Measurements from ENCODE around the gene MDFI. TPM values are rescaled to one million over a fixed set of nuclear protein-coding genes. Genes with fewer than 3 reads are reported as not detected.

The MDFI gene
- total RNA-seq, 1 experiment from 2014 or later, result 86.2 TPM

DNA sequence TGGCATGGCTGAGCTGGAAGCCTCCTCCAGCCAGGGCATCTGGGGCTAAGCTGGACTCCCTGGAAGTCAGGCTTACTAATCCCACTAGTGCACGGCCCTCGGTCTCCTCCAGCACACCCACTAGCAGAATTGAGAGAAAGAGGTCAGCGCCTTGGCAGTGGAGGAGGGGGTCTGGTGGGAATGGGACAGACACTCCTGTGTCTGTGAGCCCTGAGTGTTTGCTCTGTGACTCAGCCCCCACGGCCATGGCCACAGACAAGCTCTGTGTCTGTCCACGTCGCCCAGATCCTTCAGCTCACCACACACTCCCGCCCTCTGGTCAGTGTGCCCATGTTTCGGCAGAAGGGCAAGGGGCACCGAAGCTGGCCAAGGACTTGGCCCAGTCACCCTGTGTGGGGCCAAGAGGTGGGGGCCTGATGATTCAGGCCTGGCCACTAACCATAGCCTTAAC is 8.8 kb downstream of the MDFI start (continued):
- TF ChIP-seq, protein P1, sequence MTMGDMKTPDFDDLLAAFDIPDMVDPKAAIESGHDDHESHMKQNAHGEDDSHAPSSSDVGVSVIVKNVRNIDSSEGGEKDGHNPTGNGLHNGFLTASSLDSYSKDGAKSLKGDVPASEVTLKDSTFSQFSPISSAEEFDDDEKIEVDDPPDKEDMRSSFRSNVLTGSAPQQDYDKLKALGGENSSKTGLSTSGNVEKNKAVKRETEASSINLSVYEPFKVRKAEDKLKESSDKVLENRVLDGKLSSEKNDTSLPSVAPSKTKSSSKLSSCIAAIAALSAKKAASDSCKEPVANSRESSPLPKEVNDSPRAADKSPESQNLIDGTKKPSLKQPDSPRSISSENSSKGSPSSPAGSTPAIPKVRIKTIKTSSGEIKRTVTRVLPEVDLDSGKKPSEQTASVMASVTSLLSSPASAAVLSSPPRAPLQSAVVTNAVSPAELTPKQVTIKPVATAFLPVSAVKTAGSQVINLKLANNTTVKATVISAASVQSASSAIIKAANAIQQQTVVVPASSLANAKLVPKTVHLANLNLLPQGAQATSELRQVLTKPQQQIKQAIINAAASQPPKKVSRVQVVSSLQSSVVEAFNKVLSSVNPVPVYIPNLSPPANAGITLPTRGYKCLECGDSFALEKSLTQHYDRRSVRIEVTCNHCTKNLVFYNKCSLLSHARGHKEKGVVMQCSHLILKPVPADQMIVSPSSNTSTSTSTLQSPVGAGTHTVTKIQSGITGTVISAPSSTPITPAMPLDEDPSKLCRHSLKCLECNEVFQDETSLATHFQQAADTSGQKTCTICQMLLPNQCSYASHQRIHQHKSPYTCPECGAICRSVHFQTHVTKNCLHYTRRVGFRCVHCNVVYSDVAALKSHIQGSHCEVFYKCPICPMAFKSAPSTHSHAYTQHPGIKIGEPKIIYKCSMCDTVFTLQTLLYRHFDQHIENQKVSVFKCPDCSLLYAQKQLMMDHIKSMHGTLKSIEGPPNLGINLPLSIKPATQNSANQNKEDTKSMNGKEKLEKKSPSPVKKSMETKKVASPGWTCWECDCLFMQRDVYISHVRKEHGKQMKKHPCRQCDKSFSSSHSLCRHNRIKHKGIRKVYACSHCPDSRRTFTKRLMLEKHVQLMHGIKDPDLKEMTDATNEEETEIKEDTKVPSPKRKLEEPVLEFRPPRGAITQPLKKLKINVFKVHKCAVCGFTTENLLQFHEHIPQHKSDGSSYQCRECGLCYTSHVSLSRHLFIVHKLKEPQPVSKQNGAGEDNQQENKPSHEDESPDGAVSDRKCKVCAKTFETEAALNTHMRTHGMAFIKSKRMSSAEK (CRISPR knock-in tag; IDR thresholded peaks at IDR 0.05; ENCODE audit: borderline replicate concordance), result no peak
- no peak for TF ChIP-seq ZNF281 (CRISPR knock-in tag; IDR thresholded peaks at IDR 0.05)

GRCh38 chr6:41648070-41648585 is 9.9 kb downstream of the MDFI start:
- Mint-ChIP-seq H3K36me3 (peaks cover 42% of the 10 kb centered on the region), H3K27ac (no peak overlapping the region), H3K27me3 (ENCODE audit: low read depth) (no peaks in the 10 kb centered on the region), H3K4me3 (no peak overlapping the region), H3K9me3 (no peaks in the 10 kb centered on the region), H3K4me1 (peaks cover 31% of the 10 kb centered on the region)
- CTCF ChIA-PET, result interaction anchor here (0.6 to 0.7 kb wide), 3 partner anchors 34 to 54 kb away, joined by 3 to 4 read pairs (median 3); no protein-coding TSS in a partner anchor
- DNase-seq (ENCODE audit: low spot score) (no peak), ATAC-seq (no peak)
- POLR2A ChIA-PET, result interaction anchor here (0.6 kb wide), 1 partner anchor 10 kb away, joined by 8 read pairs; no protein-coding TSS in a partner anchor
- TF ChIP-seq HMGA2 (CRISPR knock-in tag; IDR thresholded peaks at IDR 0.05), result no peak
- TF ChIP-seq ELF4 (CRISPR knock-in tag; IDR thresholded peaks at IDR 0.05; ENCODE audit: low read depth), result no peak
- TF ChIP-seq ERG (CRISPR knock-in tag; IDR thresholded peaks at IDR 0.05), result no peak
- TF ChIP-seq, protein P2, sequence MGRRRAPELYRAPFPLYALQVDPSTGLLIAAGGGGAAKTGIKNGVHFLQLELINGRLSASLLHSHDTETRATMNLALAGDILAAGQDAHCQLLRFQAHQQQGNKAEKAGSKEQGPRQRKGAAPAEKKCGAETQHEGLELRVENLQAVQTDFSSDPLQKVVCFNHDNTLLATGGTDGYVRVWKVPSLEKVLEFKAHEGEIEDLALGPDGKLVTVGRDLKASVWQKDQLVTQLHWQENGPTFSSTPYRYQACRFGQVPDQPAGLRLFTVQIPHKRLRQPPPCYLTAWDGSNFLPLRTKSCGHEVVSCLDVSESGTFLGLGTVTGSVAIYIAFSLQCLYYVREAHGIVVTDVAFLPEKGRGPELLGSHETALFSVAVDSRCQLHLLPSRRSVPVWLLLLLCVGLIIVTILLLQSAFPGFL (CRISPR knock-in tag; IDR thresholded peaks at IDR 0.05; ENCODE audit: borderline replicate concordance), result no peak
- TF ChIP-seq, protein P3, sequence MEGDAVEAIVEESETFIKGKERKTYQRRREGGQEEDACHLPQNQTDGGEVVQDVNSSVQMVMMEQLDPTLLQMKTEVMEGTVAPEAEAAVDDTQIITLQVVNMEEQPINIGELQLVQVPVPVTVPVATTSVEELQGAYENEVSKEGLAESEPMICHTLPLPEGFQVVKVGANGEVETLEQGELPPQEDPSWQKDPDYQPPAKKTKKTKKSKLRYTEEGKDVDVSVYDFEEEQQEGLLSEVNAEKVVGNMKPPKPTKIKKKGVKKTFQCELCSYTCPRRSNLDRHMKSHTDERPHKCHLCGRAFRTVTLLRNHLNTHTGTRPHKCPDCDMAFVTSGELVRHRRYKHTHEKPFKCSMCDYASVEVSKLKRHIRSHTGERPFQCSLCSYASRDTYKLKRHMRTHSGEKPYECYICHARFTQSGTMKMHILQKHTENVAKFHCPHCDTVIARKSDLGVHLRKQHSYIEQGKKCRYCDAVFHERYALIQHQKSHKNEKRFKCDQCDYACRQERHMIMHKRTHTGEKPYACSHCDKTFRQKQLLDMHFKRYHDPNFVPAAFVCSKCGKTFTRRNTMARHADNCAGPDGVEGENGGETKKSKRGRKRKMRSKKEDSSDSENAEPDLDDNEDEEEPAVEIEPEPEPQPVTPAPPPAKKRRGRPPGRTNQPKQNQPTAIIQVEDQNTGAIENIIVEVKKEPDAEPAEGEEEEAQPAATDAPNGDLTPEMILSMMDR (IDR thresholded peaks at IDR 0.05), result no peak
- no peak for TF ChIP-seq TCF7 (CRISPR knock-in tag; IDR thresholded peaks at IDR 0.05; ENCODE audit: low read depth)
- TF ChIP-seq KAT7 (CRISPR knock-in tag; IDR thresholded peaks at IDR 0.05; ENCODE audit: borderline replicate concordance), result no peak
- TF ChIP-seq HMGXB4 (CRISPR knock-in tag; IDR thresholded peaks at IDR 0.05), result no peak
- TF ChIP-seq STAT6 (CRISPR knock-in tag; conservative IDR thresholded peaks at IDR 0.05; ENCODE audit: low read depth), result no peak
- no peak for TF ChIP-seq FOXP4 (CRISPR knock-in tag; IDR thresholded peaks at IDR 0.05)
- TF ChIP-seq USF2 (CRISPR knock-in tag; IDR thresholded peaks at IDR 0.05), result no peak
- no peak for TF ChIP-seq PRRX2 (CRISPR knock-in tag; IDR thresholded peaks at IDR 0.05)
